Measurements from ENCODE around the gene CBX3. TPM values are rescaled to one million over a fixed set of nuclear protein-coding genes. Genes with fewer than 3 reads are reported as not detected.

The CBX3 gene
- total and polyA plus RNA-seq, 2 donors (not counting 1 experiment from before 2014, with no cell fraction given), result 105 to 136 TPM

- Histone ChIP-seq H3K9me3 (ENCODE audit: control insufficient read depth, insufficient read depth, low read depth, low read length) (no peaks in the 10 kb centered on the region), H3K27me3 (ENCODE audit: control insufficient read depth, insufficient read depth, low read length) (no peaks in the 10 kb centered on the region), H4K20me1 (ENCODE audit: control insufficient read depth, extremely low read depth, insufficient read depth, low read length) (peaks cover 10% of the 10 kb centered on the region), H3K4me1 (ENCODE audit: control insufficient read depth, extremely low read depth, insufficient read depth, low read length) (peaks cover 10% of the 10 kb centered on the region), H3K4me2 (ENCODE audit: extremely low read depth, insufficient read depth, low read length) (no peak overlapping the region), H3K36me3 (ENCODE audit: control insufficient read depth, insufficient read depth, low read length) (peaks cover 2% of the 10 kb centered on the region), H3K79me2 (ENCODE audit: control insufficient read depth, insufficient read depth, low read length) (peaks cover 90% of the 10 kb centered on the region), H3K27ac (ENCODE audit: insufficient read depth, low read length) (peak overlapping the region; percentile 98), H2AFZ (ENCODE audit: low read length) (no peak overlapping the region), H3K9ac (ENCODE audit: insufficient read depth, low read length) (peak overlapping the region; percentile 95), H3K4me3 (replicated peaks in 1 of 4; ENCODE audit: control extremely low read depth in 1 of 4, insufficient read depth in 1 of 4, low read depth in 3 of 4, low read length in 4 of 4) (peak overlapping the region; percentile 87 to 99 (median 92))
- DNase-seq (ENCODE audit: low read depth in 2 of 2), result no peak
- TF ChIP-seq CTCF (conservative IDR thresholded peaks at IDR 0.05 in 1 of 2, IDR thresholded peaks at IDR 0.05 in 1 of 2; ENCODE audit: low read depth in 1 of 2, low read length in 2 of 2) (no peak), EZH2 (IDR thresholded peaks at IDR 0.05; ENCODE audit: low read length, missing control alignments) (no peak)
These were observed 1.5 kb upstream of the CBX3 start for GRCh38 chr7:26200038-26200443.

- no peak for TF ChIP-seq CTCF (conservative IDR thresholded peaks at IDR 0.05 in 1 of 2, IDR thresholded peaks at IDR 0.05 in 1 of 2; ENCODE audit: low read depth in 1 of 2, low read length in 2 of 2)
- no peak for TF ChIP-seq EZH2 (IDR thresholded peaks at IDR 0.05; ENCODE audit: low read length, missing control alignments)
- H4K20me1 ChIP-seq (ENCODE audit: control insufficient read depth, extremely low read depth, insufficient read depth, low read length), result peaks cover 10% of the 10 kb centered on the region
- peak within 1 kb of the TSS; percentile 78 for H3K4me2 ChIP-seq (ENCODE audit: extremely low read depth, insufficient read depth, low read length)
- no peaks in the 10 kb centered on the region for H3K27me3 ChIP-seq (ENCODE audit: control insufficient read depth, insufficient read depth, low read length)
- H3K9ac ChIP-seq (ENCODE audit: insufficient read depth, low read length), result peak within 1 kb of the TSS; percentile 95
- peak within 1 kb of the TSS; percentile 42 for H2AFZ ChIP-seq (ENCODE audit: low read length)
- H3K9me3 ChIP-seq (ENCODE audit: control insufficient read depth, insufficient read depth, low read depth, low read length), result no peaks in the 10 kb centered on the region
- H3K36me3 ChIP-seq (ENCODE audit: control insufficient read depth, insufficient read depth, low read length), result peaks cover 1% of the 10 kb centered on the region
- peaks cover 90% of the 10 kb centered on the region for H3K79me2 ChIP-seq (ENCODE audit: control insufficient read depth, insufficient read depth, low read length)
- peak; percentile 96 to 98 for DNase-seq (ENCODE audit: low read depth in 2 of 2)
- H3K27ac ChIP-seq (ENCODE audit: insufficient read depth, low read length), result peak within 1 kb of the TSS; percentile 98
- peaks cover 10% of the 10 kb centered on the region for H3K4me1 ChIP-seq (ENCODE audit: control insufficient read depth, extremely low read depth, insufficient read depth, low read length)
- peak within 1 kb of the TSS; percentile 87 to 99 (median 92) for H3K4me3 ChIP-seq (replicated peaks in 1 of 4; ENCODE audit: control extremely low read depth in 1 of 4, insufficient read depth in 1 of 4, low read depth in 3 of 4, low read length in 4 of 4)
These were observed 900 bp upstream of the CBX3 start, which contains the start of gene HNRNPA2B1 for GRCh38 chr7:26200444-26201246. TSS of gene HNRNPA2B1 (minus strand) at chr7:26200746. CDS start at chr7:26200577, 169 bp downstream.

- Histone ChIP-seq H3K27ac (ENCODE audit: insufficient read depth, low read length) (peak overlapping the region; percentile 92), H3K9me3 (ENCODE audit: control insufficient read depth, insufficient read depth, low read depth, low read length) (no peaks in the 10 kb centered on the region), H3K4me3 (replicated peaks in 1 of 4; ENCODE audit: control extremely low read depth in 1 of 4, insufficient read depth in 1 of 4, low read depth in 3 of 4, low read length in 4 of 4) (peak overlapping the region; percentile 51 to 99 (median 79)), H3K79me2 (ENCODE audit: control insufficient read depth, insufficient read depth, low read length) (peaks cover 90% of the 10 kb centered on the region), H3K4me2 (ENCODE audit: extremely low read depth, insufficient read depth, low read length) (peak overlapping the region; percentile 87), H3K9ac (ENCODE audit: insufficient read depth, low read length) (peak overlapping the region; percentile 93), H3K27me3 (ENCODE audit: control insufficient read depth, insufficient read depth, low read length) (no peaks in the 10 kb centered on the region), H3K4me1 (ENCODE audit: control insufficient read depth, extremely low read depth, insufficient read depth, low read length) (peaks cover 2% of the 10 kb centered on the region), H2AFZ (ENCODE audit: low read length) (no peak overlapping the region), H3K36me3 (ENCODE audit: control insufficient read depth, insufficient read depth, low read length) (peaks cover 6% of the 10 kb centered on the region), H4K20me1 (ENCODE audit: control insufficient read depth, extremely low read depth, insufficient read depth, low read length) (peaks cover 6% of the 10 kb centered on the region)
- TF ChIP-seq CTCF (conservative IDR thresholded peaks at IDR 0.05 in 1 of 2, IDR thresholded peaks at IDR 0.05 in 1 of 2; ENCODE audit: low read depth in 1 of 2, low read length in 2 of 2), result no peak
- TF ChIP-seq EZH2 (IDR thresholded peaks at IDR 0.05; ENCODE audit: low read length, missing control alignments), result no peak
- DNase-seq (ENCODE audit: low read depth in 2 of 2), result peak in 1 of 2 donors; percentile 29
These were observed 760 bp downstream of the CBX3 start for GRCh38 chr7:26202019-26202990.

Data from fibroblast of lung (primary cell).